ENCODE data around the gene PODXL.
A peak's percentile ranks its signal among the peaks of the same experiment; 100 is the strongest.

The PODXL gene

GRCh38 chr7:131554880-131555516 is 1.4 kb downstream of the PODXL start:
- no peaks in the 10 kb centered on the region for H3K36me3 Mint-ChIP-seq
- DNase-seq (ENCODE audit: low spot score in 2 of 2) (no peak), ATAC-seq (ENCODE audit: low read depth) (no peak)
- H3K27me3 Mint-ChIP-seq, result peaks cover 5% of the 10 kb centered on the region
- H3K4me1 Mint-ChIP-seq, result peaks cover 14% of the 10 kb centered on the region
- peak overlapping the region; percentile 89 for H3K4me3 Mint-ChIP-seq
- no peaks in the 10 kb centered on the region for H3K9me3 Mint-ChIP-seq
- no peak overlapping the region for H3K27ac Mint-ChIP-seq

GRCh38 chr7:131553931-131554330 is 2.5 kb downstream of the PODXL start:
- Mint-ChIP-seq H3K4me3 (no peak overlapping the region), H3K27me3 (peaks cover 9% of the 10 kb centered on the region), H3K27ac (no peak overlapping the region), H3K4me1 (peaks cover 14% of the 10 kb centered on the region), H3K36me3 (no peaks in the 10 kb centered on the region), H3K9me3 (no peaks in the 10 kb centered on the region)
- DNase-seq (ENCODE audit: low spot score in 2 of 2) (no peak), ATAC-seq (ENCODE audit: low read depth) (no peak)

- Mint-ChIP-seq H3K27me3 (peaks cover 11% of the 10 kb centered on the region), H3K4me1 (peaks cover 12% of the 10 kb centered on the region), H3K36me3 (no peaks in the 10 kb centered on the region), H3K27ac (no peak overlapping the region), H3K9me3 (no peaks in the 10 kb centered on the region), H3K4me3 (no peak overlapping the region)
- DNase-seq (ENCODE audit: low spot score in 2 of 2), result no peak
- no peak for ATAC-seq (ENCODE audit: low read depth)
Observed at GRCh38 chr7:131552053-131552452, 4.4 kb downstream of the PODXL start.

DNA sequence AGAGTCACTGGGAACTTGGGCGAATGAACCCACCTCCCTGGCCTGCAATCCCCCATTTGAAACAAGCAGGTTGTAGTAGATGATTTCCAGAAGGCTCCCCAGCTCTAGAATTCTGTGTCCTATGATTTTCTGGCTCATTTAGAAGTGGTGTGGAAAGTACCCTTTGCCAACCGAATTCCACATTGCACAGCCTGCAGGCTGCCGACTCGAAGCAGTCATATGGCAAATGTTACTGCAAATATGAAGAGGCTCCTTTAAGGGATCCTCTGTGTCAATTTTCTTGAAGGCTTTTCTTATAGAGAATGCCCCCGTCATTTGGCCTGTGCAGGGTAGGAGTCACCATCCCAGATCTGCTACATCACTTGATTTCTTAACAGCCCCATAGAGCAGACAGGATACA is 5.6 kb downstream of the PODXL start:
- Mint-ChIP-seq H3K4me1 (peaks cover 12% of the 10 kb centered on the region), H3K27ac (no peak overlapping the region), H3K27me3 (peaks cover 11% of the 10 kb centered on the region), H3K9me3 (no peaks in the 10 kb centered on the region), H3K4me3 (no peak overlapping the region), H3K36me3 (no peaks in the 10 kb centered on the region)
- ATAC-seq (ENCODE audit: low read depth), result no peak
- DNase-seq (ENCODE audit: low spot score in 2 of 2), result no peak

DNA sequence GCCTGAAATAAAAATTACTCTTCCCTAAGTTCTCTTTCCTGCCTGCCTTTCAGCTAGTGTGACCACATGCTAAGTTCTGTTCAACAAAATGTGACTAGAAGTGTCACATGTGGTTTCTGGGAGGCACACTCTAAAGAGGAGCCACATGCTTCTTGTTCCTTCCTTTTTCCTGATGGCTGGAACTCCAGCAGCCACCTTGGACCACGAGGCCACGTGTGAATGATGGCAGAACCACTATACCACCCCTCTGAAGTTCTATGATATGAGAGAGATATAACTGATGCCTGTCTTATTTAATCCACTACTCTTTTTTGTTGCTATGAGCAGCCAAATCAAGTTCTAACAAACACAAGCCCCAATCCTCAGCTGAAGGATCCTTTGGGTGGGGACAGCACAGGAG is 8.1 kb downstream of the PODXL start:
- DNase-seq (ENCODE audit: low spot score in 2 of 2), result no peak
- H3K27me3 Mint-ChIP-seq, result peaks cover 9% of the 10 kb centered on the region
- H3K4me1 Mint-ChIP-seq, result peaks cover 11% of the 10 kb centered on the region
- H3K27ac Mint-ChIP-seq, result no peak overlapping the region
- no peaks in the 10 kb centered on the region for H3K36me3 Mint-ChIP-seq
- H3K9me3 Mint-ChIP-seq, result no peaks in the 10 kb centered on the region
- no peak for ATAC-seq (ENCODE audit: low read depth)
- no peak overlapping the region for H3K4me3 Mint-ChIP-seq

GRCh38 chr7:131547589-131547988 is 8.8 kb downstream of the PODXL start:
- Mint-ChIP-seq H3K36me3 (no peaks in the 10 kb centered on the region), H3K27me3 (peaks cover 6% of the 10 kb centered on the region), H3K9me3 (no peaks in the 10 kb centered on the region), H3K4me1 (peaks cover 11% of the 10 kb centered on the region), H3K27ac (no peak overlapping the region), H3K4me3 (no peak overlapping the region)
- DNase-seq (ENCODE audit: low spot score in 2 of 2) (no peak), ATAC-seq (ENCODE audit: low read depth) (no peak)

DNA sequence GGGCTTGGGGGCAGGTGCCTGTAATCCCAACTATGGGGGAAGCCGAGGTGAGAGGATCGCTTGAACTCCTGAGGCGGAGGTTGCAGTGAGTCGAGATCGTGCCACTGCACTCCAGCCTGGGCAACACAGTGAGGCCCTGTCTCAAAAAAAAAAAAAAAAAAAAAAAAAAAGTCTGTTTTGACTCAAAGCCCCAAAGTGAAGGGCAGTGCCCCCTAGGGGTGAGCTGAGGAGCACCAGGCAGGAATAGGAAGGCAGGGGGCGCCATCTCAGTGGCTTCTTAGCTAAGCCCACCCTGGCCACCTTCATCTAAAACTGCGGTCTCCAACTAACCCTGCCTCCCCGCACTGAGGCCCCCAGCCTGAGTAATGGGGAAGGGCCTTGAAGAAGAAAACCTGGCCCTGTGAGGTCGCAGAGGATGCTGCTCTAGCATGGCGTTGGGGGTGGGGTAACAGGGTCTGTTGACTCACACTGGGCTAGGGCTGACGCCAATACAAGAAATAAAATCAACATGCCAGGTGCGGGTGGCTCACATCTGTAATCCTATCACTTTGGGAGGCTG is 9.8 kb downstream of the PODXL start:
- Mint-ChIP-seq H3K4me3 (no peak overlapping the region), H3K4me1 (peaks cover 11% of the 10 kb centered on the region), H3K36me3 (no peaks in the 10 kb centered on the region), H3K9me3 (no peaks in the 10 kb centered on the region), H3K27me3 (peaks cover 6% of the 10 kb centered on the region), H3K27ac (no peak overlapping the region)
- DNase-seq (ENCODE audit: low spot score in 2 of 2), result peak; percentile 35 to 42
- ATAC-seq (ENCODE audit: low read depth), result peak; percentile 45

- DNase-seq (ENCODE audit: low spot score in 2 of 2), result no peak
Observed at GRCh38 chr7:131546126-131546525, 10.3 kb downstream of the PODXL start.

DNA sequence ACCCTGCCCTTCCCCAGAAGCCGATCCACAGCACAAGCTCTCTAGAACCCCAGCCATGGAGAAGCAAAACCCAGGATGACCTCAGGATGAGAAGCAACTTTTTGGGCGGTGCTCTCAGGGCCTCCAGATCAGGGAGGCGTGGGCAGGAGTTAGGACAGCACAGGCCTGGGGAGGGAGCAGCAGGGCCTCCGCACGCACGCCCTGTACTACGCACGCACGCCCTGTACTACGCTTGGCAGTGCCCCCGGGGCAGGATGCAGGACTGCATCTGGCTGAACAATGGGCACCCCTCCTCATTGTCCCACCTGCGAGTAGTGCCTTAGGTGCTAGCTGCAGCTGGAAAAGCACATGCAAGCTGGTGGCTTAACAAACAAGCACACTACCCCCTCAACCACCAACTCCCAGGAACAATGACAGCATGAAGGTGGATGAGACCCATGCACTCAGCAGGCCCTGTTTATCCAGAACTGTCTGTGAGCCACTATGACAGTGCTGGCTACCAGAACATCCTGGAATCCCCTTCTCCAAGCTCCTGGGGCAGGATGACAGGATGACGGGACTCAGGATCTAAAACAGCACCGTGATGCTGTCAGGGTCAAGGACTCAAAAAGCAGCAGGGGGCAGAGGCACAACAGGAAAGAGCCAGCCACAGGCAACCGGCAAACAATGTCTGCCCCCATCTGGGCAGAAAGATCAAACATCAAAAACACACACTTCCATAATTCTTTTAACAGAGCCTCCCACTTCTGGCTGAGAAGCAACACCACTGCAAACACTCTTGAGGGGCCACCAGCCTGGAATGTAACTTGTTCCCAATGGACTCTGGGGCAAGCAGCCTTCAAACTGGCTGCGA is 11.8 kb downstream of the PODXL start:
- ATAC-seq (ENCODE audit: low read depth) (no peak), DNase-seq (ENCODE audit: low spot score in 2 of 2) (no peak)
- Mint-ChIP-seq H3K36me3 (no peaks in the 10 kb centered on the region), H3K27me3 (peaks cover 4% of the 10 kb centered on the region), H3K27ac (no peak overlapping the region), H3K4me1 (peaks cover 11% of the 10 kb centered on the region), H3K9me3 (no peaks in the 10 kb centered on the region), H3K4me3 (no peak overlapping the region)

More at GRCh38 chr7:131546126-131546525, 10.3 kb downstream of the PODXL start:
- no peak overlapping the region for H3K4me3 Mint-ChIP-seq
- no peaks in the 10 kb centered on the region for H3K9me3 Mint-ChIP-seq
- peaks cover 11% of the 10 kb centered on the region for H3K4me1 Mint-ChIP-seq
- H3K27ac Mint-ChIP-seq, result no peak overlapping the region
- peaks cover 6% of the 10 kb centered on the region for H3K27me3 Mint-ChIP-seq
- ATAC-seq (ENCODE audit: low read depth), result no peak
- H3K36me3 Mint-ChIP-seq, result no peaks in the 10 kb centered on the region

- Mint-ChIP-seq H3K27ac (no peak overlapping the region), H3K36me3 (no peaks in the 10 kb centered on the region), H3K4me1 (peaks cover 11% of the 10 kb centered on the region), H3K9me3 (no peaks in the 10 kb centered on the region), H3K4me3 (no peak overlapping the region), H3K27me3 (peaks cover 3% of the 10 kb centered on the region)
- DNase-seq (ENCODE audit: low spot score in 2 of 2) (no peak), ATAC-seq (ENCODE audit: low read depth) (no peak)
Observed at GRCh38 chr7:131544021-131544420, 12.4 kb downstream of the PODXL start.

DNA sequence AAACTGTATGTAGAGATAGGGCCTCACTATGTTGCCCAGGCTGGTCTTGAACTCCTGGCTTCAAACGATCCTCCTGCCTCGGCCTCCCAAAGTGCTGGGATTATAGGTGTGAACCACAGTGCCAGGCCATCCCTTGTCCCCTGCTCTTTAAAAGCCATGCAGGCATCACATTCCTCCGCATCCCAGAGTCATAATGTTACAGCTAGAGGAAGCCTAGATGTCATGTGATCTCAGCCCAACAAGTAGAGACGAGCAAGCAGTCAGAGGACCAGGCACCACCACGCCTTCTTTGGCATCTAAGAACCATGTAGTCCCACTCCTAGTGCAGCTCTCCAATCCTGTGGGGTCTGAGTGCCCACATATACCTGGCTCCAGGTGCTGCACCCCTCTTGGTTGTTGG is 13.1 kb downstream of the PODXL start:
- no peaks in the 10 kb centered on the region for H3K27me3 Mint-ChIP-seq
- ATAC-seq (ENCODE audit: low read depth) (no peak), DNase-seq (ENCODE audit: low spot score in 2 of 2) (no peak)
- H3K4me3 Mint-ChIP-seq, result no peak overlapping the region
- H3K9me3 Mint-ChIP-seq, result no peaks in the 10 kb centered on the region
- peaks cover 11% of the 10 kb centered on the region for H3K4me1 Mint-ChIP-seq
- H3K27ac Mint-ChIP-seq, result no peak overlapping the region
- H3K36me3 Mint-ChIP-seq, result no peaks in the 10 kb centered on the region

DNA sequence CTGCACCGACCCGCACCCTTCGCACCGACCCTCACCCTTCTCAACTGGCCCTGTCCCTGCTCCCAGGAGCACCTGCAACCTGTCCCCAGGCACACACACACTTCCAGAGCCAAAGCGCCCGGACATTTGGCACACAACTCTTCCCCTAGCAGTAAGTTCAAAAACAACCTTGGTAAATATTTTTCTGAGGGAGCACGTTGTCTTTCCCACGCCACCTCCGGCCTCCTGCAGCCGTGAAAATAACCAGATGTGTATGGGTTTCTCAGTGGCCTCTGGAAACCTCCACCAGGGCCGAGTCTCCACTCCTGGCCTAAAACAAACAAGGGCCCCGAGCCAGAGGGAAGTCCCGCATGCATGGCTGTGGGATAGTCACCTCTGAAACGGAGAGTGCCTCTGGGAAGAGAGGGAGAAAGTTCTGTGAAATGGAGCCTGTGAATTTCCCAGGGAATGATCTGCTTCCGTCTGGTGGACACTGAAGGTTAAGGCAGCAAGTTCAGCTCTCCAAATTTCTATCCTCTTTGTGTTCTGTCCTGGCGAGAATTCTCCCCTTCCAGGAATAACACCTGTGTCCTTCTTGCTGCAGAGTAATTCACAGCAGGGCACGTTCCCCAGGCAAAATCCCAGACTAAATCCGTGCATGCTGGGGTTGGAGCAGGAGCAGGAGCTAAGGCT is 15.8 kb downstream of the PODXL start:
- Mint-ChIP-seq H3K9me3 (no peaks in the 10 kb centered on the region), H3K27ac (no peak overlapping the region), H3K4me1 (peaks cover 10% of the 10 kb centered on the region), H3K36me3 (no peaks in the 10 kb centered on the region), H3K27me3 (no peaks in the 10 kb centered on the region), H3K4me3 (no peak overlapping the region)
- ATAC-seq (ENCODE audit: low read depth), result no peak
- no peak for DNase-seq (ENCODE audit: low spot score in 2 of 2)

DNA sequence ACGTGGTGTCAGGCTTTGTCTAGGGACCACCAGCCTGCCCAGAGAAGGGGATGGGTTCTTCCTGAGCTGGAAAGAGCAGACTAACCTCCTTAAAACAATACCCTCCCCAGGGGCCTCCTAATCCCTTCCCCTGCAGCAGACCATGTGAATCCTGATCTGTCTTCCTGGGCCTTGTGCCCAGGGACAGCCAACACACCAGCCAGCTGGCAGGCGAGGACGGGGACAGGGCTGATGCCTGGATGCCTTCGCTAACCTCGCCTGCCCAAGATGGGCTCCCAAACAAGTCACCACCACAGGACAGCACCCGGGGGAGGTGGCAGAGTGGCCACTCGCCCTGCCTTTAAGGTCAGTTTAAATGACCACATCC is 17.6 kb downstream of the PODXL start:
- Mint-ChIP-seq H3K36me3 (no peaks in the 10 kb centered on the region), H3K27me3 (no peaks in the 10 kb centered on the region), H3K4me3 (no peak overlapping the region), H3K9me3 (no peaks in the 10 kb centered on the region), H3K4me1 (peaks cover 3% of the 10 kb centered on the region), H3K27ac (no peak overlapping the region)
- ATAC-seq (ENCODE audit: low read depth) (no peak), DNase-seq (ENCODE audit: low spot score in 2 of 2) (no peak)

All from memory B cell (primary cell).